ENCODE measurements around the gene BCKDHA.

The BCKDHA gene

GRCh38 chr19:41352609-41353465 lies 44.8 kb upstream of the BCKDHA start:
- TF ChIP-seq SP1 (IDR thresholded peaks at IDR 0.05) (no peak), ZNF384 (IDR thresholded peaks at IDR 0.05) (no peak), FOXK2 (IDR thresholded peaks at IDR 0.05) (no peak), SUZ12 (IDR thresholded peaks at IDR 0.05) (no peak), TARDBP (IDR thresholded peaks at IDR 0.05) (no peak), L3MBTL2 (conservative IDR thresholded peaks at IDR 0.05) (peak; percentile 63), ELF4 (IDR thresholded peaks at IDR 0.05) (no peak), HDGF (IDR thresholded peaks at IDR 0.05; ENCODE audit: borderline replicate concordance) (no peak)
- TF ChIP-seq, protein P1, sequence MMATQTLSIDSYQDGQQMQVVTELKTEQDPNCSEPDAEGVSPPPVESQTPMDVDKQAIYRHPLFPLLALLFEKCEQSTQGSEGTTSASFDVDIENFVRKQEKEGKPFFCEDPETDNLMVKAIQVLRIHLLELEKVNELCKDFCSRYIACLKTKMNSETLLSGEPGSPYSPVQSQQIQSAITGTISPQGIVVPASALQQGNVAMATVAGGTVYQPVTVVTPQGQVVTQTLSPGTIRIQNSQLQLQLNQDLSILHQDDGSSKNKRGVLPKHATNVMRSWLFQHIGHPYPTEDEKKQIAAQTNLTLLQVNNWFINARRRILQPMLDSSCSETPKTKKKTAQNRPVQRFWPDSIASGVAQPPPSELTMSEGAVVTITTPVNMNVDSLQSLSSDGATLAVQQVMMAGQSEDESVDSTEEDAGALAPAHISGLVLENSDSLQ (IDR thresholded peaks at IDR 0.05): no peak
- peak; percentile 40 for DNase-seq (ENCODE audit: extremely low spot score)
- ChIA-PET CTCF (interaction anchor here (0.5 to 1.8 kb wide), 5 partner anchors 11 to 617 kb away, joined by 3 to 5 read pairs (median 4); partner anchors contain the start of gene B9D2), POLR2A (interaction anchor here (0.6 to 5.4 kb wide), 12 partner anchors 11 to 126 kb away, joined by 3 to 51 read pairs (median 5); partner anchors contain the start of genes B9D2, CCDC97 and HNRNPUL1)

DNA sequence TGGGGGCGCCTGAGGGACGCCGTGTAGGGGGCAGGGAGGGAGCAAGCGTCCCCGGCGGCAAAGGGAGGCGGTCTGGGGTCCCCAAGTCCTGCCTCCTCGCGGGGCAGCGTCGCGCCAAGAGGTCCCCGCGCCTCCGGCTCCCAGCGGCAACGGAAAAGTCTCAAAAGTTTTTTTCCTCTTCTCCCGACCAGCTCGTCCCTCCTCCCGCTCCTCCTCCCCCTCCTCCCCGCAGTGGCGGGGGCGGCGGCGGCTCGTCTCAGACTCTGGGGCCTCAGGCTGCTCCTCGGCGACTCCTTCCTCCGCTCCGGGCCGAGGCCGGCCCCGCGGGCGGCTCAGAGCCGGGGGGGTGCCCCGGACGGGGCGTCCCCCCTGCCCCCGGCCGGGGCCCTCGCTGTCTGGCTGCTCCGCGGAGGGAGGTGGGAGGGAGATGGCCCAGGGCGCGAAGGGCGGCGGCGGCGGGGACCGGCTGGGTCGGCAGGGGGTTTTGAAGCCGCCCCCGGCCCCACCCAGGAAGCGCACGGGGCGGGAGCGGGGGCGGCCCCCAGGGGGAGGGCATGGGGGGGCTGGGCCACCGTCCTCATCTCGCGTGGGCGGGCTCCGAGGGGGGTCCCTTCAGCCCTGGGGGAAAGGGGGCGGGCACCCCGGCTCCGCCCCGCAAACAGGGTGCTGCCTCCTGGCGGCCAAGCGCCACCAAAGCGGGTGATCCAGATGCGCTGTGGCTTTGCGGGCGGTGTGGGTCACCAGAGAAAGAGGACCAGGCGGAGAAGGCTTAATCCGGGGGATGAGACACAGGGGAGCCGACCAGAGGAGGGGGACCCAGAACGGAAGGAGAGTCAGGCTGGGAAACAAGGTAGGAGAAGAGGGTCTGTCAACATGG lies 43.9 kb upstream of the BCKDHA start, which contains the start of gene TGFB1:
Gene TGFB1, minus strand, starts transcription at position 457 of the 877 bp plus-strand sequence. CDS start 878 bp downstream, outside the sequence.
- POLR2A ChIA-PET: interaction anchor here (0.8 to 5.4 kb wide), 5 partner anchors 10 to 85 kb away, joined by 3 to 51 read pairs (median 5); partner anchors contain the start of gene B9D2
- CTCF ChIA-PET: interaction anchor here (0.5 to 0.9 kb wide), 2 partner anchors 33 to 423 kb away, joined by 3 to 5 read pairs; no protein-coding TSS in a partner anchor
- peak; percentile 83 for DNase-seq (ENCODE audit: extremely low spot score)
- TF ChIP-seq HDGF (IDR thresholded peaks at IDR 0.05; ENCODE audit: borderline replicate concordance) (no peak), FOXK2 (IDR thresholded peaks at IDR 0.05) (no peak), SP1 (IDR thresholded peaks at IDR 0.05) (no peak), LEF1 (IDR thresholded peaks at IDR 0.05; ENCODE audit: borderline replicate concordance) (no peak), ARNT (IDR thresholded peaks at IDR 0.05) (no peak), ZNF384 (IDR thresholded peaks at IDR 0.05) (no peak), FOXA1 (IDR thresholded peaks at IDR 0.05) (no peak), ELF4 (IDR thresholded peaks at IDR 0.05) (no peak), NFRKB (IDR thresholded peaks at IDR 0.05) (no peak), BHLHE40 (IDR thresholded peaks at IDR 0.05; ENCODE audit: borderline replicate concordance) (no peak), TARDBP (IDR thresholded peaks at IDR 0.05) (no peak), FOXM1 (IDR thresholded peaks at IDR 0.05; ENCODE audit: borderline replicate concordance) (no peak), SUZ12 (IDR thresholded peaks at IDR 0.05) (no peak), L3MBTL2 (conservative IDR thresholded peaks at IDR 0.05) (no peak), CTBP1 (IDR thresholded peaks at IDR 0.05; ENCODE audit: borderline replicate concordance) (no peak)

- ChIA-PET POLR2A (interaction anchor here (0.9 to 5.4 kb wide), 2 partner anchors 10 to 44 kb away, joined by 3 to 51 read pairs; partner anchors contain the start of gene B9D2), CTCF (interaction anchor here (0.6 kb wide), 1 partner anchor 92 kb away, joined by 3 read pairs; no protein-coding TSS in a partner anchor)
- no peak for TF ChIP-seq BHLHE40 (IDR thresholded peaks at IDR 0.05; ENCODE audit: borderline replicate concordance)
- TF ChIP-seq HDGF (IDR thresholded peaks at IDR 0.05; ENCODE audit: borderline replicate concordance): no peak
- no peak for DNase-seq (ENCODE audit: extremely low spot score)
Measured at GRCh38 chr19:41354343-41354953, 43.2 kb upstream of the BCKDHA start.

DNA sequence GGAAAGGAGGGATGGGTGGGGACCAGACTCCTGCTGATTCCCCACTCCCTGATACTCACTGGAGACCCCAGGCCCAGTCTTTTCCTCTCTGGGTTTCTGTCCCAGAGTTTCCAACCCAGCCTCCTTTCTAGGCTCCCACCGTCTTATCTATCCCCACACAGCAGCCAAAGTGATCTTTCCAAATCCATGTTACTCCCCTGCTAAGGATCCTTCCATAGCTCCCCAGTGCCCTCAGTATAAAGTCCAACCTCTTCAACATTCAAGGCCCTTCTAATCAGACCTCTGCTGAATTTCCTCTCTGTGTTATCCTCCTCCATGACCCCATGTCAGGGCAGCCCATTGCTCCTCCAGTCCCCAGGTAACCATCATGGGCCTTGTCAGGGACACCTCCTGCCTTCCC lies 42.6 kb upstream of the BCKDHA start:
- CTCF ChIA-PET: interaction anchor here (0.6 kb wide), 1 partner anchor 93 kb away, joined by 3 read pairs; no protein-coding TSS in a partner anchor
- TF ChIP-seq FOXK2 (IDR thresholded peaks at IDR 0.05) (no peak), SP1 (IDR thresholded peaks at IDR 0.05) (no peak), FOXA1 (IDR thresholded peaks at IDR 0.05) (no peak), ELF4 (IDR thresholded peaks at IDR 0.05) (no peak), ZNF384 (IDR thresholded peaks at IDR 0.05) (no peak), BHLHE40 (IDR thresholded peaks at IDR 0.05; ENCODE audit: borderline replicate concordance) (no peak), NFRKB (IDR thresholded peaks at IDR 0.05) (no peak)
- POLR2A ChIA-PET: interaction anchor here (0.9 to 5.4 kb wide), 2 partner anchors 9 to 44 kb away, joined by 3 to 51 read pairs; partner anchors contain the start of gene B9D2
- DNase-seq (ENCODE audit: extremely low spot score): no peak

DNA sequence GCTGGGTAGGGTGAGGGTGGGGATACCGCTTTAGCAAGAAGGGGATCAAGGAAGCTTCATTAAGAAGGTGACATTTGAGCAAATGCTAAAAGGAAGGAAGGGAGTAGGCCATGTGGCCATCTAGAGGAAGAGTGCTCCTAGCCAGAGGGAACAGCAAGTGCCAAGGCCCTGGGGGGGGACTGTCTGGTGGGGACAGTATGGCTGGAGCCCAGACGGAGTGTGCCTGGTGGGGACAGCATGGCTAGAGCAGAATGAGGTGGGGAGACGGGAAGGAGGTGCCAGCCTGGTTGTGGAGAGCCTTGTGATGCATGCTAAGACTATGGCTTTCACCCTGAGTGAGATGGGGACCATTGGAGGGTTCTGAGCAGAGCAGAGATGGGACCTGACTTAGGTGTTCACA lies 41.8 kb upstream of the BCKDHA start:
- ChIA-PET CTCF (no interaction called here), POLR2A (interaction anchor here (5.4 kb wide), 1 partner anchor 8 kb away, joined by 51 read pairs; the partner anchor contains the start of gene B9D2)
- TF ChIP-seq SUZ12 (IDR thresholded peaks at IDR 0.05) (no peak), SP1 (IDR thresholded peaks at IDR 0.05) (no peak), ELF4 (IDR thresholded peaks at IDR 0.05) (no peak), LEF1 (IDR thresholded peaks at IDR 0.05; ENCODE audit: borderline replicate concordance) (no peak), ARNT (IDR thresholded peaks at IDR 0.05) (no peak), TARDBP (IDR thresholded peaks at IDR 0.05) (no peak), HDGF (IDR thresholded peaks at IDR 0.05; ENCODE audit: borderline replicate concordance) (no peak), ZNF384 (IDR thresholded peaks at IDR 0.05) (no peak), L3MBTL2 (conservative IDR thresholded peaks at IDR 0.05) (no peak), FOXM1 (IDR thresholded peaks at IDR 0.05; ENCODE audit: borderline replicate concordance) (no peak), FOXA1 (IDR thresholded peaks at IDR 0.05) (no peak), BHLHE40 (IDR thresholded peaks at IDR 0.05; ENCODE audit: borderline replicate concordance) (no peak), FOXK2 (IDR thresholded peaks at IDR 0.05) (no peak), NFRKB (IDR thresholded peaks at IDR 0.05) (no peak)
- no peak for DNase-seq (ENCODE audit: extremely low spot score)
